Measurements from ENCODE around the gene PRR16. TPM values are rescaled to one million over a fixed set of nuclear protein-coding genes. Genes with fewer than 3 reads are reported as not detected.
"Not testable (repeated sequence)": the region's sequence is repeated elsewhere in the genome, so short reads cannot be mapped to it uniquely, and the experiment has no call there.

PRR16 gene
- total and polyA plus RNA-seq, 3 experiments from 2014 or later: not detected

- Mint-ChIP-seq H3K36me3 (no peaks in the 10 kb centered on the region), H3K9me3 (peaks cover 0 to 31% (median 3%) of the 10 kb centered on the region in 5 donors), H3K27me3 (no peaks in the 10 kb centered on the region), H3K4me1 (no peaks in the 10 kb centered on the region), H3K4me3 (no peak overlapping the region), H3K27ac (no peak overlapping the region)
- Histone ChIP-seq H3K36me3 (ENCODE audit: insufficient read depth, low read length) (no peaks in the 10 kb centered on the region), H3K9me3 (ENCODE audit: low read length) (no peaks in the 10 kb centered on the region), H3K4me3 (ENCODE audit: low read length) (no peak overlapping the region), H3K27me3 (ENCODE audit: insufficient read depth, low read length, poor library complexity, severe bottlenecking) (no peaks in the 10 kb centered on the region), H3K27ac (ENCODE audit: low read depth, low read length) (no peak overlapping the region), H3K4me1 (ENCODE audit: insufficient read depth, low read length) (no peaks in the 10 kb centered on the region)
- no peak for DNase-seq
- POLR2A ChIA-PET: no interaction called here
- CTCF ChIA-PET: no interaction called here
These were observed 228.2 kb downstream of the PRR16 start for GRCh38 chr5:120692325-120692724.

- Mint-ChIP-seq H3K27me3 (no peaks in the 10 kb centered on the region), H3K4me1 (no peaks in the 10 kb centered on the region), H3K36me3 (no peaks in the 10 kb centered on the region), H3K27ac (no peak overlapping the region), H3K9me3 (peaks cover 3 to 23% (median 7%) of the 10 kb centered on the region in 5 donors), H3K4me3 (no peak overlapping the region)
- Histone ChIP-seq H3K27me3 (ENCODE audit: insufficient read depth, low read length, poor library complexity, severe bottlenecking) (no peaks in the 10 kb centered on the region), H3K36me3 (ENCODE audit: insufficient read depth, low read length) (no peaks in the 10 kb centered on the region), H3K27ac (ENCODE audit: low read depth, low read length) (no peak overlapping the region), H3K4me1 (ENCODE audit: insufficient read depth, low read length) (no peaks in the 10 kb centered on the region), H3K4me3 (ENCODE audit: low read length) (no peak overlapping the region), H3K9me3 (ENCODE audit: low read length) (no peaks in the 10 kb centered on the region)
- ChIA-PET CTCF (no interaction called here), POLR2A (no interaction called here)
- DNase-seq: no peak
These were observed 231.3 kb downstream of the PRR16 start for GRCh38 chr5:120695368-120695880.

GRCh38 chr5:120697147-120697546 lies 233.0 kb downstream of the PRR16 start:
- Mint-ChIP-seq H3K27ac (no peak overlapping the region), H3K4me3 (no peak overlapping the region), H3K27me3 (no peaks in the 10 kb centered on the region), H3K9me3 (peaks cover 5 to 26% (median 11%) of the 10 kb centered on the region in 5 donors), H3K36me3 (no peaks in the 10 kb centered on the region), H3K4me1 (no peaks in the 10 kb centered on the region)
- Histone ChIP-seq H3K4me3 (ENCODE audit: low read length) (no peak overlapping the region), H3K36me3 (ENCODE audit: insufficient read depth, low read length) (no peaks in the 10 kb centered on the region), H3K27me3 (ENCODE audit: insufficient read depth, low read length, poor library complexity, severe bottlenecking) (no peaks in the 10 kb centered on the region), H3K27ac (ENCODE audit: low read depth, low read length) (no peak overlapping the region), H3K4me1 (ENCODE audit: insufficient read depth, low read length) (no peaks in the 10 kb centered on the region), H3K9me3 (ENCODE audit: low read length) (no peaks in the 10 kb centered on the region)
- CTCF ChIA-PET: no interaction called here
- DNase-seq: no peak
- POLR2A ChIA-PET: no interaction called here

GRCh38 chr5:120697670-120698327 lies 233.7 kb downstream of the PRR16 start:
- H3K27me3 Mint-ChIP-seq; CTCF ChIA-PET; H3K4me1 ChIP-seq (ENCODE audit: insufficient read depth, low read length); DNase-seq; POLR2A ChIA-PET; H3K4me3 ChIP-seq (ENCODE audit: low read length); H3K27me3 ChIP-seq (ENCODE audit: insufficient read depth, low read length, poor library complexity, severe bottlenecking); H3K27ac ChIP-seq (ENCODE audit: low read depth, low read length); H3K36me3 Mint-ChIP-seq; H3K9me3 ChIP-seq (ENCODE audit: low read length); H3K36me3 ChIP-seq (ENCODE audit: insufficient read depth, low read length); H3K4me1 Mint-ChIP-seq; H3K27ac Mint-ChIP-seq; H3K4me3 Mint-ChIP-seq: not testable (repeated sequence)
- peaks cover 7 to 27% (median 11%) of the 10 kb centered on the region in 5 donors for H3K9me3 Mint-ChIP-seq

GRCh38 chr5:120700653-120701052 lies 236.6 kb downstream of the PRR16 start:
- peaks cover 7 to 27% (median 9%) of the 10 kb centered on the region in 5 donors for H3K9me3 Mint-ChIP-seq
- H3K27ac ChIP-seq (ENCODE audit: low read depth, low read length); H3K4me3 Mint-ChIP-seq; H3K4me1 Mint-ChIP-seq; CTCF ChIA-PET; DNase-seq; H3K36me3 ChIP-seq (ENCODE audit: insufficient read depth, low read length); H3K27me3 Mint-ChIP-seq; H3K9me3 ChIP-seq (ENCODE audit: low read length); H3K36me3 Mint-ChIP-seq; H3K4me3 ChIP-seq (ENCODE audit: low read length); H3K27ac Mint-ChIP-seq; H3K27me3 ChIP-seq (ENCODE audit: insufficient read depth, low read length, poor library complexity, severe bottlenecking); H3K4me1 ChIP-seq (ENCODE audit: insufficient read depth, low read length); POLR2A ChIA-PET: not testable (repeated sequence)

- H3K36me3 Mint-ChIP-seq; H3K4me3 Mint-ChIP-seq; H3K27ac Mint-ChIP-seq; POLR2A ChIA-PET; H3K9me3 ChIP-seq (ENCODE audit: low read length); H3K27ac ChIP-seq (ENCODE audit: low read depth, low read length); H3K4me1 ChIP-seq (ENCODE audit: insufficient read depth, low read length); CTCF ChIA-PET; H3K27me3 ChIP-seq (ENCODE audit: insufficient read depth, low read length, poor library complexity, severe bottlenecking); H3K4me1 Mint-ChIP-seq; H3K4me3 ChIP-seq (ENCODE audit: low read length); DNase-seq; H3K36me3 ChIP-seq (ENCODE audit: insufficient read depth, low read length); H3K27me3 Mint-ChIP-seq: not testable (repeated sequence)
- H3K9me3 Mint-ChIP-seq: peaks cover 3 to 23% (median 7%) of the 10 kb centered on the region in 5 donors
These were observed 238.9 kb downstream of the PRR16 start for GRCh38 chr5:120702817-120703538.

GRCh38 chr5:120703918-120704587 lies 240.0 kb downstream of the PRR16 start:
- Mint-ChIP-seq H3K9me3 (peaks cover 2 to 16% (median 8%) of the 10 kb centered on the region in 5 donors), H3K27me3 (no peaks in the 10 kb centered on the region), H3K4me1 (no peaks in the 10 kb centered on the region), H3K4me3 (no peak overlapping the region), H3K27ac (no peak overlapping the region), H3K36me3 (no peaks in the 10 kb centered on the region)
- CTCF ChIA-PET: no interaction called here
- Histone ChIP-seq H3K27ac (ENCODE audit: low read depth, low read length) (no peak overlapping the region), H3K36me3 (ENCODE audit: insufficient read depth, low read length) (no peaks in the 10 kb centered on the region), H3K4me1 (ENCODE audit: insufficient read depth, low read length) (no peaks in the 10 kb centered on the region), H3K4me3 (ENCODE audit: low read length) (no peak overlapping the region), H3K9me3 (ENCODE audit: low read length) (no peaks in the 10 kb centered on the region), H3K27me3 (ENCODE audit: insufficient read depth, low read length, poor library complexity, severe bottlenecking) (no peaks in the 10 kb centered on the region)
- POLR2A ChIA-PET: no interaction called here
- no peak for DNase-seq

- Histone ChIP-seq H3K27me3 (ENCODE audit: insufficient read depth, low read length, poor library complexity, severe bottlenecking) (no peaks in the 10 kb centered on the region), H3K27ac (ENCODE audit: low read depth, low read length) (no peak overlapping the region), H3K36me3 (ENCODE audit: insufficient read depth, low read length) (no peaks in the 10 kb centered on the region), H3K4me3 (ENCODE audit: low read length) (no peak overlapping the region), H3K9me3 (ENCODE audit: low read length) (no peaks in the 10 kb centered on the region), H3K4me1 (ENCODE audit: insufficient read depth, low read length) (no peaks in the 10 kb centered on the region)
- POLR2A ChIA-PET: no interaction called here
- H3K27ac Mint-ChIP-seq: no peak overlapping the region
- H3K36me3 Mint-ChIP-seq: no peaks in the 10 kb centered on the region
- H3K27me3 Mint-ChIP-seq: no peaks in the 10 kb centered on the region
- no peak for DNase-seq
- H3K4me3 Mint-ChIP-seq: no peak overlapping the region
- CTCF ChIA-PET: no interaction called here
- H3K4me1 Mint-ChIP-seq: no peaks in the 10 kb centered on the region
- peaks cover 0 to 16% (median 5%) of the 10 kb centered on the region in 5 donors for H3K9me3 Mint-ChIP-seq
These were observed 242.8 kb downstream of the PRR16 start for GRCh38 chr5:120706877-120707276.

All from CD8-positive, alpha-beta memory T cell (primary cell).